BLaER1 treated with 17β-estradiol and CSF1 and Interleukin-3, amounts not matched to agents 10 nM and 100 nM (cell line): ENCODE results near the gene SEH1L.
"Not testable (repeated sequence)": the region's sequence is repeated elsewhere in the genome, so short reads cannot be mapped to it uniquely, and the experiment has no call there.

Experiments
- H3K27ac ChIP-seq, 11 experiments: shearing (Covaris generic); formaldehyde crosslinking; 2 replicates each; pipeline ENCODE4 v1.8.1; 2022
- H3K27me3 ChIP-seq, 11 experiments: shearing (Covaris generic); formaldehyde crosslinking; 2 replicates each; pipeline ENCODE4 v1.8.1; 2022
- H3K36me3 ChIP-seq, 11 experiments: shearing (Covaris generic); formaldehyde crosslinking; 2 replicates each; pipeline ENCODE4 v1.8.1; 2022
- H3K4me1 ChIP-seq, 10 experiments: shearing (Covaris generic); formaldehyde crosslinking; 2 replicates each; pipeline ENCODE4 v1.8.1; 2022
- H3K4me2 ChIP-seq, 11 experiments: shearing (Covaris generic); formaldehyde crosslinking; 2 replicates each; pipeline ENCODE4 v1.8.1; 2022
- H3K4me3 ChIP-seq, 10 experiments: shearing (Covaris generic); formaldehyde crosslinking; 2 replicates each; pipeline ENCODE4 v1.8.1; 2022
- H3K9ac ChIP-seq, 11 experiments: shearing (Covaris generic); formaldehyde crosslinking; 2 replicates each; pipeline ENCODE4 v1.8.1; 2022
- H3K9me3 ChIP-seq, 11 experiments: shearing (Covaris generic); formaldehyde crosslinking; replicated peaks in 1 of 11; 2 replicates each; pipeline ENCODE4 v1.8.1; 2022
- H4K20me1 ChIP-seq, 11 experiments: shearing (Covaris generic); formaldehyde crosslinking; 2 replicates each; pipeline ENCODE4 v1.8.1; 2022
- Cebpa-rat ChIP-seq, 11 experiments: shearing (Covaris generic); IDR thresholded peaks; 2 replicates each; pipeline ENCODE4 v1.8.1; 2022

Gene SEH1L

DNA sequence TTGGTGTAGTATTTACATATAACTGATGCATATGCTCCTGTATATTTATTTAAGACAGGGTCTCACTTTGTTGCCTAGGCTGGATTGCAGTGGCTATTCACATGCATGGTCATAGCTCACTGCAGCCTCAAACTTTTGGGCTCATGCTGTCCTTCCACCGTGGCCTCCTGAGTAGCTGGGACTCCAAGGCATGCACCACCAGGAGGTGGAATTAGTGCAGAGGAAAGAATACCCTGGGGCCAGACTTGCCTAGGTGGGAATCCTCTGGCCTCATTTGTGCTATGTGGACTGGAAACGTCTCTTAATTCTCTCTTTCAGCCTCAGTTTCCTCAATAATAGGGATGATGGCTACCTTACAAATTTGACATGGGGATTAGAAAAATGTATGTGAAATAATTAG lies 45.6 kb downstream of the SEH1L start:
- peaks cover under 1 to 46% (median 13%) of the 10 kb centered on the region in 11 experiments; a peak in 14 of 22 replicates for H3K36me3 ChIP-seq
- H3K27ac ChIP-seq: no peak overlapping the region
- TF ChIP-seq Cebpa-rat (IDR thresholded peaks at IDR 0.05): no peak
- H4K20me1 ChIP-seq: peaks cover 33 to 58% (median 49%) of the 10 kb centered on the region in 11 experiments; a peak in 20 of 22 replicates
- H3K9ac ChIP-seq: no peak overlapping the region
- peak overlapping the region; percentile 87 to 98 (median 93) for H3K4me2 ChIP-seq
- H3K9me3 ChIP-seq: no peaks in the 10 kb centered on the region
- no peaks in the 10 kb centered on the region for H3K27me3 ChIP-seq
- H3K4me1 ChIP-seq: peaks cover 23 to 46% (median 32%) of the 10 kb centered on the region in 10 experiments
- peak overlapping the region in 3 of 10 experiments; percentile 16 to 91 (median 85); a peak in 7 of 20 replicates for H3K4me3 ChIP-seq

DNA sequence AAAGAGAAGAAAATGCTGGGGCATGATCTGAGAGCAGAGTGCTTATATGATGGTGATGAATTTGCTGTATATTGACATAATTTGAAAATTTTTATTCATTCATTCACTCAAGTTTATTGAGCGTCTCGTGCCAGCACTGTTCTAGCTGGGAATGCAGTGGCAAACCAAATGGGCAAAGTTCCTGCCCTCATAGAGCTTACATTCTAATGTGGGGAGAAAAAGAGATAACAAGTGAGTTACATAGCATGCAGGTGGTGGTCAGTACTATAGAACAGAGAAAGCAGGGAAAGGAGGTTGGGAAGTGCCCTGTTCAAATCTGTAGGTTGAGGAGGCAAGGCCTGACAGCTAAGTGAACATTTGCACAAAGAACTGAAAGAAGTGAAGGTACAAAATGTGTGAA lies 47.6 kb downstream of the SEH1L start:
- no peak for TF ChIP-seq Cebpa-rat (IDR thresholded peaks at IDR 0.05)
- Histone ChIP-seq H3K4me3 (no peak overlapping the region), H3K4me1 (peaks cover 18 to 34% (median 20%) of the 10 kb centered on the region in 10 experiments), H3K4me2 (no peak overlapping the region), H3K27ac (no peak overlapping the region), H3K9ac (no peak overlapping the region), H3K27me3 (no peaks in the 10 kb centered on the region), H3K9me3 (no peaks in the 10 kb centered on the region), H4K20me1 (peaks cover 33 to 75% (median 61%) of the 10 kb centered on the region in 11 experiments; a peak in 21 of 22 replicates), H3K36me3 (peaks cover 12 to 60% (median 25%) of the 10 kb centered on the region in 11 experiments; a peak in 21 of 22 replicates)

- Histone ChIP-seq H3K9ac (no peak overlapping the region), H3K27ac (no peak overlapping the region), H3K4me2 (no peak overlapping the region), H3K27me3 (no peaks in the 10 kb centered on the region), H4K20me1 (peaks cover 39 to 81% (median 66%) of the 10 kb centered on the region in 11 experiments; a peak in 21 of 22 replicates), H3K9me3 (no peaks in the 10 kb centered on the region), H3K4me3 (no peak overlapping the region), H3K36me3 (peaks cover 16 to 66% (median 31%) of the 10 kb centered on the region in 11 experiments), H3K4me1 (peaks cover 15 to 31% (median 18%) of the 10 kb centered on the region in 10 experiments)
- no peak for TF ChIP-seq Cebpa-rat (IDR thresholded peaks at IDR 0.05)
Measured at GRCh38 chr18:12995952-12996477, 48.2 kb downstream of the SEH1L start.

DNA sequence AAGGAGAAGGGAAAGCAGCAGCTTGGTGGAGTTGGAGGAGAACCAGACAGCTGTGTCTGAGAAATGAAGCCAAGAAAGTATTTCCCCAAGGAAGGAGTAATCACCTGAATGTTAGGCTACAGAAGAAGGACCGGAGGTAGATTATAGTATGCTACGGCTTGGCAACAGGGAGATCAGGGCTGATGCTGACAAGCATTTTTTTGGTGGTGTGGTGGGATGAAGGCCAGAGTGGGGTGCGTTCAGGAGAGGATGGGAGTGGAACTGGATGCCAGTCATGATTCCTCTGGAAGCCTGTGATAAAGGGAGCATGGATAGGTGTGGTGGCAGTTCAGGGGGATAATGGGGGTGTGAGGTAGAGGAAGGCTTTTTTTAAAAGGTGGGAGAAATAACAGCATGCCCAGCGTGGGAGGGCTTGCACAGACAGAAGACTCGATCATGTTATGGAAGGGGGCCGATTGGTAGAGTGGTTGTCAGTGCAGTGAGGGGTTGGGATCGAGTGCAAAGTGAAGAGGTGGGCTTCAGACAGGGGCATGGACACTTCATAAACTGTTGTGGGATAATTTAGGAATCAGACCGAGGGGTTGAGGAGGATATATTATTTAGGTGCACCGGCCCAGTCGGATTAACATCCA lies 49.0 kb downstream of the SEH1L start:
- Histone ChIP-seq H3K9me3 (no peaks in the 10 kb centered on the region), H4K20me1 (peaks cover 41 to 86% (median 68%) of the 10 kb centered on the region in 11 experiments; a peak in 21 of 22 replicates), H3K27me3 (no peaks in the 10 kb centered on the region), H3K9ac (no peak overlapping the region), H3K4me1 (peaks cover 15 to 31% (median 18%) of the 10 kb centered on the region in 10 experiments), H3K4me3 (no peak overlapping the region), H3K4me2 (no peak overlapping the region), H3K27ac (no peak overlapping the region), H3K36me3 (peaks cover 24 to 74% (median 39%) of the 10 kb centered on the region in 11 experiments)
- TF ChIP-seq Cebpa-rat (IDR thresholded peaks at IDR 0.05): no peak

GRCh38 chr18:12997330-12997729 lies 49.5 kb downstream of the SEH1L start:
- not testable (repeated sequence) for H3K4me2 ChIP-seq, H3K27me3 ChIP-seq, H3K9ac ChIP-seq, H3K4me3 ChIP-seq, H3K9me3 ChIP-seq, H3K27ac ChIP-seq
- H3K4me1 ChIP-seq: peaks cover 13 to 31% (median 16%) of the 10 kb centered on the region in 10 experiments
- H4K20me1 ChIP-seq: peaks cover 41 to 84% (median 68%) of the 10 kb centered on the region in 11 experiments; a peak in 21 of 22 replicates
- peaks cover 27 to 78% (median 42%) of the 10 kb centered on the region in 11 experiments for H3K36me3 ChIP-seq

DNA sequence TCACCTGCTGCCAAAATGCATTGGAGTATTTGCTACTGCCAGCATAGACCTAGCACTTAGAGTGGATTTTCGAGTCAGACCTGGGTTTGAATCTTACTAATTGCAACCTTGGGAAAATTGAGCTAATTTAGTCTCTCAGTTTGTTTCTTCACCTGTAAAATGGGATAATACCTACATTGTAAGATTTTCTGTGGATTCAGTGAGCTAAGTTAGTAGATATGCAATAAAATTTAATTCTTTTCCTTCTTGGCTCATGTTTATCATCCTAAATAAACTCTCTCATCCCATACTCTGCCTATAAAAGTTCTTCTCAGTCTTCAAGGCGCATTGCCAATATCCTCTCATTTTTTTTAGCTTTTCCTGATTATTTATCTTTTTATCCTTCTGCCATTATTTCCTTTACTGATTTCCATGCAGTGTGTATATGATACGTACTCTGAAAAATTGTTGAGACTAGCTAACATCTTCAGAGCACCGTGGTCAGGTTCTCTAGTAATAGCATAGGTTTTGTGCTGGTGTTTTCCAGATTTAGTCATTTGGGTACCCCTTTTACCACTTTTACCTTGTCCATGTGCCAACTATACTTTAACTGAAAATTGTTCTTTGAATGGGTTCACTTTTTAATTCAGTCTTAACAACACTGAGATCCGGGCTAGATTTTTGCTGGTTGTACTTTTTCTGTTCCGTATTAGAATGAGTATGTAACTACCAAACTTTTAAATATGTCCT lies 50.7 kb downstream of the SEH1L start:
- no peaks in the 10 kb centered on the region for H3K27me3 ChIP-seq
- no peak overlapping the region for H3K4me3 ChIP-seq
- H3K4me1 ChIP-seq: peaks cover 1 to 19% (median 5%) of the 10 kb centered on the region in 10 experiments
- peaks cover 43 to 78% (median 63%) of the 10 kb centered on the region in 11 experiments; a peak in 21 of 22 replicates for H4K20me1 ChIP-seq
- H3K27ac ChIP-seq: no peak overlapping the region
- no peak overlapping the region for H3K4me2 ChIP-seq
- peaks cover 31 to 84% (median 50%) of the 10 kb centered on the region in 11 experiments for H3K36me3 ChIP-seq
- H3K9ac ChIP-seq: no peak overlapping the region
- TF ChIP-seq Cebpa-rat (IDR thresholded peaks at IDR 0.05): no peak
- no peaks in the 10 kb centered on the region for H3K9me3 ChIP-seq

- TF ChIP-seq Cebpa-rat (IDR thresholded peaks at IDR 0.05): no peak
- Histone ChIP-seq H3K27ac (no peak overlapping the region), H3K36me3 (peaks cover 42 to 93% (median 83%) of the 10 kb centered on the region in 11 experiments), H3K9ac (no peak overlapping the region), H3K4me1 (peaks cover 14 to 42% (median 28%) of the 10 kb centered on the region in 10 experiments), H4K20me1 (peaks cover 15 to 72% (median 54%) of the 10 kb centered on the region in 11 experiments), H3K4me3 (no peak overlapping the region), H3K4me2 (peak overlapping the region in 2 of 11 experiments; percentile 35 to 70; a peak in 3 of 22 replicates), H3K27me3 (no peaks in the 10 kb centered on the region), H3K9me3 (no peaks in the 10 kb centered on the region)
Measured at GRCh38 chr18:13003466-13003896, 55.7 kb downstream of the SEH1L start.

- Histone ChIP-seq H3K9ac (no peak overlapping the region), H3K4me2 (peak overlapping the region in 4 of 11 experiments; percentile 10 to 70 (median 46); a peak in 6 of 22 replicates), H4K20me1 (peaks cover 13 to 63% (median 47%) of the 10 kb centered on the region in 11 experiments; a peak in 20 of 22 replicates), H3K36me3 (peaks cover 49 to 93% (median 89%) of the 10 kb centered on the region in 11 experiments), H3K9me3 (no peaks in the 10 kb centered on the region), H3K27ac (no peak overlapping the region), H3K4me3 (no peak overlapping the region), H3K4me1 (peaks cover 14 to 42% (median 28%) of the 10 kb centered on the region in 10 experiments), H3K27me3 (no peaks in the 10 kb centered on the region)
- no peak for TF ChIP-seq Cebpa-rat (IDR thresholded peaks at IDR 0.05)
Measured at GRCh38 chr18:13004396-13004795, 56.6 kb downstream of the SEH1L start.

- Histone ChIP-seq H3K9ac (no peak overlapping the region), H3K36me3 (peaks cover 50 to 93% (median 89%) of the 10 kb centered on the region in 11 experiments), H3K9me3 (no peaks in the 10 kb centered on the region), H3K4me3 (no peak overlapping the region), H3K4me2 (no peak overlapping the region), H4K20me1 (peaks cover 9 to 57% (median 47%) of the 10 kb centered on the region in 11 experiments; a peak in 18 of 22 replicates), H3K27me3 (no peaks in the 10 kb centered on the region), H3K4me1 (peaks cover 14 to 42% (median 28%) of the 10 kb centered on the region in 10 experiments), H3K27ac (no peak overlapping the region)
- TF ChIP-seq Cebpa-rat (IDR thresholded peaks at IDR 0.05): no peak
Measured at GRCh38 chr18:13005289-13005688, 57.5 kb downstream of the SEH1L start.
